ENCODE measurements around the gene ZNF333.

Gene ZNF333

DNA sequence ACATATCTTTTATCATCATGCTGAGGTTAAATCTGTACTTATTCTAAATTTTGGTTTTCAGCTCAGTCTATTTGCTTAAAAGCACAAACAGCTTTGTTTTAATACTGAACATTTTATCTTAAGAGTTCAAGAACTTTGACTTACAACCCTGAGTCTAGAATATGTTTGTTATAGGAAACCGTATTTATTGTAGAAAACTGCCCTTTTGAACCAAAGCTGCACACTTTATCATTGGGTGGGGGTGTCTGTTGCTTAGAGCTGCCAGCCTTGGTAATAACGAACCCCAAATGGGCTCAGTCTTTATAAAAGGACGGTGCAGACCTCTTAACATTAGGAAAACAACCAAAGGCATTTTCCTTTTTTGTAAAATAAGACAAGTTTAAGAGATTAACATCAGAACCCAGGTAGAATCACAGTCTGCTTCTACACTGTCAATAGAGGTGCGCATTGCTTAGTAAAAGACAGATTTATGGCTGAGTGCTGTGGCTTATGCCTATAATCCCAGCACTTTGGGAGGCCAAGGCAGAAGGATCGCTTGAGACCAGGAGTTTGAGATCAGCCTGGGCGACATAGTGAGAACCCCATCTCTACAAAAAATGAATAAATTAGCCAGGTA is 29.9 kb upstream of the ZNF333 start:
- DNase-seq (ENCODE audit: low spot score) = no peak
- TF ChIP-seq, protein P1, sequence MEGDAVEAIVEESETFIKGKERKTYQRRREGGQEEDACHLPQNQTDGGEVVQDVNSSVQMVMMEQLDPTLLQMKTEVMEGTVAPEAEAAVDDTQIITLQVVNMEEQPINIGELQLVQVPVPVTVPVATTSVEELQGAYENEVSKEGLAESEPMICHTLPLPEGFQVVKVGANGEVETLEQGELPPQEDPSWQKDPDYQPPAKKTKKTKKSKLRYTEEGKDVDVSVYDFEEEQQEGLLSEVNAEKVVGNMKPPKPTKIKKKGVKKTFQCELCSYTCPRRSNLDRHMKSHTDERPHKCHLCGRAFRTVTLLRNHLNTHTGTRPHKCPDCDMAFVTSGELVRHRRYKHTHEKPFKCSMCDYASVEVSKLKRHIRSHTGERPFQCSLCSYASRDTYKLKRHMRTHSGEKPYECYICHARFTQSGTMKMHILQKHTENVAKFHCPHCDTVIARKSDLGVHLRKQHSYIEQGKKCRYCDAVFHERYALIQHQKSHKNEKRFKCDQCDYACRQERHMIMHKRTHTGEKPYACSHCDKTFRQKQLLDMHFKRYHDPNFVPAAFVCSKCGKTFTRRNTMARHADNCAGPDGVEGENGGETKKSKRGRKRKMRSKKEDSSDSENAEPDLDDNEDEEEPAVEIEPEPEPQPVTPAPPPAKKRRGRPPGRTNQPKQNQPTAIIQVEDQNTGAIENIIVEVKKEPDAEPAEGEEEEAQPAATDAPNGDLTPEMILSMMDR (IDR thresholded peaks at IDR 0.05; ENCODE audit: extremely low read depth, missing control alignments) = no peak

DNA sequence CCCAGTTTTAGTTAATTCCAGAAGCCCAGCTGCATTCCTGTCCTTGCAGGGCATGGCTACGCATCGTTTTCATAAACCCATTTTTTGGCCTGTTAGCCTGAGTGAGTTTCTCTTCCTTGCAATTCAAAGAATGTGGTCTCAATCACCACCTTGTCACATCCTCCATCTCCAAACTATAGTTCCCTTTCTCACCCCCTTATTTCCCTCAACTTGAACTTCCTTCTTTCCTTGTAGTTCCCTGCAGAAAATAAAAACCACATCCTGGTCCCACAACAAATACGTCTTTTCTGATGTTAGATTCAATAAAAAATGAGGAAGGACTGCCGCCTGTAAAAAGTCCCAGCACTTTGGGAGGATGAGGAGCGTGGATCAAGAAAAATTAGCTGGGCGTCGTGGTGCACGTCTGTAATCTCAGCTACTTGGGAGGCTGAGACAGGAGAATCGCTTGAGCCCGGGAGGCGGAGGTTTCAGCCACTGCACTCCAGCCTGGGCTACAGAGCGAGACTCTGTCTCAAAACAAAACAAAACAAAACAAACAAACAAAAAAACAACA is 28.4 kb upstream of the ZNF333 start:
- DNase-seq (ENCODE audit: low spot score) = no peak
- TF ChIP-seq, protein P1 (IDR thresholded peaks at IDR 0.05; ENCODE audit: extremely low read depth, missing control alignments) = no peak

DNA sequence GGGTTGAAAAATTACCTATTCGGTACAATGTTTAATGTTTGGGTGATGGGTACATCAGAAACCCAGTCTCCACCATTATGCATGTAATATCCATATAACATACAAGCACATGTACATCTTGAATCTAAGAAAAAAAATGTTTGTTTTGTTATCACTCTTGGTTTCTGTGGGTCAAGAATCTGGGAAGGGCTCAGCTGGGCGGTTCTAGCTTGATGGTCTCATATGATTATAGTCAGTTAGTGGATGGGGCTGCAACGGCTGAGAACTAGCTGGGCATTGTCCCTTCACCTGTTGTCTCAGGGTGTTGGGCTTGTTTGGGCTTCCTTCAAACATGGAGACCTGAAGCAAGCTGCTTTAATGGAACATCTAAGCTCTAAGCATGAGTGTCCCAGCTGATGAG is 19.9 kb upstream of the ZNF333 start:
- TF ChIP-seq, protein P1 (IDR thresholded peaks at IDR 0.05; ENCODE audit: extremely low read depth, missing control alignments) = no peak
- DNase-seq (ENCODE audit: low spot score) = no peak

DNA sequence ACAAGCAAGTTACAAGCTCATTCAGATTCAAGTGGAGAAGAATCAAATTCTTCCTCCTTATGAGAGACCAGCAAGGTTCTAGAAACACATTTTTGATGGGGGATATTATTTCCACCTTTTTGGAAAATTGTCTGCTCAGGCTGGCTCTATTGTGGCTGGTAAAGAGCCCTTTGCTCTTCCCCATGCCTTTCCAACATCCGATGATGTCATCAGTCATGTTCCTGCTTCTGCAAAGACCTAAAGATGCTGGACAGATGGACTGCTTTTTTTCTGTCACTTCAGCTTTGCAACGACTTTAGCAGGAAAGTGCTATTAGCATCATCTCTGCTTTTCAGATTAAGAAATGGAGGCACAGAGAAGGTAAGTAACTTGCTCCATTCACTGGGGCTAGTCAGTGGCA is 19.4 kb upstream of the ZNF333 start:
- TF ChIP-seq, protein P1 (IDR thresholded peaks at IDR 0.05; ENCODE audit: extremely low read depth, missing control alignments) = no peak
- no peak for DNase-seq (ENCODE audit: low spot score)

DNA sequence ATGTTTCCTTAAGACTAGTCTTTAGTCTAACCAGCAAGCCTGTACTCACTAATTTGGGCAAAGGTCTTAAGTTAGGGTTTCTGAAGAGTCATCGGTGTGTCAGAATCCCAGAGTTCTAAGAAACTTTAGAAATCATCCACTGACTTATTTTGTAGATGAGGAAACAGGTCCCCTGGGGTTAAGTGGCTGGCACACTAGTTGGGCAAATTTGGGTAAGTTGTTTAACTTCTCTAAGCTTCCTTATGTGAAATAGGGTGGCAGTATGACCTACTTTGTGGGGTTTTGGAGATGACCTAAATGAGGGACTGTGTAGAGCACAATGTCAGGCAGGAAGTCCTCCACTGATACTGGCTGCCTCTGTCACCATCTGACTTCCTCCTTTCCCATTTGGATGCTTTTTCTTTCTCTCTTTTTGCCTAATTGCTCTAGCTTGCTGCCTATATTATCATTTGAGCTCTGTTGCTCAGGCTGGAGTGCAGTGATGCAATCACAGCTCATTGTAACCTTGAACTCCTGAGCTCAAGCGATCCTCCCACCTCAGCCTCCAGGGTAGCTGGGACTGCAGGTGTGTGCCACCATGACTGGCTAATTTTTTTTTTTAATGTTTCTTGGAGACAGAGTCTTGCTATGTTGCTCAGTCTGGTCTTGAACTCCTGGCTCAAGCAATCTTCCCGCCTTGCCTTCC is 17.5 kb upstream of the ZNF333 start:
- DNase-seq (ENCODE audit: low spot score) = no peak
- TF ChIP-seq, protein P1 (IDR thresholded peaks at IDR 0.05; ENCODE audit: extremely low read depth, missing control alignments) = no peak

DNA sequence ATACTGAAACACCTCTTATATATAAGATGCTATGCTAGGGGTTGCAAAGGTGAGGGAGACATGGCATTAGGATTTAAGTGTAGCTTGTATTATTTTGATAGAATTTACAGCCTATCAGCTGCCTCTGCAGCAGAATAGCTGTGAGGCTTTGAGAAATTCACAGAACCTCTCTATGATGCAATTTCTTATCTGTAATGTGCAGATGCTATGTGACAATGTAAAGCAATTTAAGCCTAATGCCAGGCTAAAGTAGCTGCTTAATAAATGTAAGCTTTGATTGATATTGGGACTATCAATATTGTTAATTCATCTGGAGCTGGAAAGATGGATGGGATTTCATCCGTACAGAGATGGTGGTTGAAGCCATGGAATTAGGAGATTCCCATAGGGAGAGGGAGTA is 16.8 kb upstream of the ZNF333 start:
- TF ChIP-seq, protein P1 (IDR thresholded peaks at IDR 0.05; ENCODE audit: extremely low read depth, missing control alignments) = no peak
- no peak for DNase-seq (ENCODE audit: low spot score)

DNA sequence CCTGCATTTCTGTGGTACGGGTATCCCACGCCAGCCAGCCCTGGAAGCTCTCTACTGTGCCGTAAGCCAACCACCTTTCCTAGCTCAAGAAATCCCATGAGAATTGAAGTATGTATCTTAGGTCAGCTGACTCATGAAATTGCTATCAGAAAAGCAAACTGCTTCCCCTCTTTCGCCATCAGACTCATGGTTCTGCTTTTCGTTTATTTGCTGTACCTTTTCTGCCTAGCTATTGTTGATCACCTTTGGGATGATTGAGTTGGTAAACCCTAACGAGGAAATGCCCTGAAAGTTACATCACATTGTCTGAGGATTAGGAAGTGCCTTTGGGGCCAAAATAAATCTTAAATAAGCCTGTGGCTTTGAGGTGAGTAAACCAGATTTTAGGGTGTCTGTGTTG is 15.1 kb upstream of the ZNF333 start, which contains the start of gene ADGRE3:
ADGRE3 (minus strand) TSS at position 81 of the 400 bp plus-strand sequence; CDS start at position 7, 74 bp downstream.
- TF ChIP-seq, protein P1 (IDR thresholded peaks at IDR 0.05; ENCODE audit: extremely low read depth, missing control alignments) = no peak
- DNase-seq (ENCODE audit: low spot score) = no peak
